GM23338 (cell line): ENCODE measurements around the gene CLSTN2. TPM values are rescaled to one million over a fixed set of nuclear protein-coding genes. Genes with fewer than 3 reads are reported as not detected.

ENCODE experiments used
- ATAC-seq: fragments of 200-7000 bp; cut with Tn5 transposase; 3 replicates; pipeline ENCODE4 v1.9.1; 2020
- DNase-seq: peaks from one replicate; pipeline ENCODE4 v3.0.0-alpha.2; 2015; ENCODE audit warnings: low spot score
- H2AFZ ChIP-seq: fragments of 200-600 bp; sonication (generic); 2 replicates; pipeline ENCODE4 v1.8.0; 2016; ENCODE audit warnings: antibody characterized with exemption, mild to moderate bottlenecking, moderate library complexity
- H3F3A ChIP-seq: fragments of 200-600 bp; sonication (generic); replicated peaks from 2 replicates; pipeline ENCODE4 v1.8.0; 2017; ENCODE audit warnings: antibody characterized with exemption, mixed run types, low read depth
- H3K27ac ChIP-seq: fragments of 200-600 bp; sonication (generic); 2 replicates; pipeline ENCODE4 v1.6.1; 2016; ENCODE audit warnings: low read depth
- H3K27me3 ChIP-seq: fragments of 200-600 bp; sonication (generic); 2 replicates; pipeline ENCODE4 v1.8.0; 2016; ENCODE audit warnings: mild to moderate bottlenecking, mixed run types, moderate library complexity; ENCODE audit not compliant: insufficient read depth
- H3K36me3 ChIP-seq: fragments of 200-600 bp; sonication (generic); 2 replicates; pipeline ENCODE4 v1.8.0; 2016; ENCODE audit warnings: mild to moderate bottlenecking; ENCODE audit not compliant: insufficient read depth
- H3K4me1 ChIP-seq: fragments of 200-600 bp; sonication (generic); 2 replicates; pipeline ENCODE4 v1.8.0; 2016; ENCODE audit warnings: mild to moderate bottlenecking, moderate library complexity; ENCODE audit not compliant: insufficient read depth
- H3K4me2 ChIP-seq: fragments of 200-600 bp; sonication (generic); 2 replicates; pipeline ENCODE4 v1.7.1; 2017; ENCODE audit warnings: mixed run types
- H3K4me3 ChIP-seq: fragments of 200-600 bp; sonication (generic); 2 replicates; pipeline ENCODE4 v1.6.1; 2016; ENCODE audit warnings: mixed run types
- H3K79me2 ChIP-seq: fragments of 200-600 bp; sonication (generic); replicated peaks from 2 replicates; pipeline ENCODE4 v1.8.0; 2017; ENCODE audit warnings: mild to moderate bottlenecking; ENCODE audit not compliant: insufficient read depth
- H3K9me2 ChIP-seq: fragments of 200-600 bp; sonication (generic); 2 replicates; pipeline ENCODE4 v1.8.0; 2017; ENCODE audit not compliant: insufficient read depth
- H4K20me1 ChIP-seq: fragments of 200-600 bp; sonication (generic); replicated peaks from 2 replicates; pipeline ENCODE4 v1.8.0; 2017; ENCODE audit warnings: mild to moderate bottlenecking; ENCODE audit not compliant: insufficient read depth
- H3K27ac Mint-ChIP-seq: 2 replicates; pipeline ENCODE4 v1.8.0; 2020; ENCODE audit warnings: inconsistent platforms, mild to moderate bottlenecking, moderate library complexity, mixed read lengths
- H3K27me3 Mint-ChIP-seq: 3 replicates; pipeline ENCODE4 v1.8.0; 2022; ENCODE audit warnings: low read depth, mild to moderate bottlenecking, moderate library complexity, mixed read lengths, inconsistent platforms; ENCODE audit not compliant: insufficient read depth, poor library complexity
- H3K36me3 Mint-ChIP-seq: 3 replicates; pipeline ENCODE4 v1.8.0; 2021; ENCODE audit warnings: low read depth, mild to moderate bottlenecking, inconsistent platforms, moderate library complexity, mixed read lengths
- H3K4me1 Mint-ChIP-seq: 3 replicates; pipeline ENCODE4 v1.8.0; 2020; ENCODE audit warnings: mild to moderate bottlenecking, inconsistent platforms, mixed read lengths
- H3K4me3 Mint-ChIP-seq: 3 replicates; pipeline ENCODE4 v1.8.0; 2021; ENCODE audit warnings: moderate library complexity, mild to moderate bottlenecking, inconsistent platforms, mixed read lengths
- H3K9me3 Mint-ChIP-seq: 3 replicates; pipeline ENCODE4 v1.8.0; 2020; ENCODE audit warnings: moderate library complexity, mild to moderate bottlenecking, inconsistent platforms, mixed read lengths
- EZH2 ChIP-seq: fragments of 200-600 bp; sonication (generic); IDR thresholded peaks from one replicate; pipeline ENCODE4 v1.8.0; 2017; ENCODE audit warnings: antibody characterized with exemption, mild to moderate bottlenecking, low read depth; ENCODE audit not compliant: unreplicated experiment
- JUNB ChIP-seq: IDR thresholded peaks from one replicate; pipeline ENCODE4 v1.6.1; 2016; ENCODE audit warnings: antibody characterized with exemption; ENCODE audit not compliant: unreplicated experiment
- NANOG ChIP-seq: IDR thresholded peaks from 2 replicates; pipeline ENCODE4 v1.6.1; 2016; ENCODE audit warnings: antibody characterized with exemption, borderline replicate concordance
- POLR2AphosphoS5 ChIP-seq: IDR thresholded peaks from 2 replicates; pipeline ENCODE4 v1.6.1; 2016; ENCODE audit warnings: antibody characterized with exemption, low read depth
- STAT1 ChIP-seq: IDR thresholded peaks from one replicate; pipeline ENCODE4 v1.6.1; 2016; ENCODE audit warnings: antibody characterized with exemption; ENCODE audit not compliant: unreplicated experiment
- ZNF331 ChIP-seq: fragments of 250-450 bp; sonication (Bioruptor Pico); IDR thresholded peaks from 2 replicates; pipeline ENCODE4 v1.5.0; 2020; ENCODE audit warnings: low read depth, mild to moderate bottlenecking, moderate library complexity
- polyA plus RNA-seq: library from polyadenylated mRNA; unstranded; fragments of >200 nt; fragmentation: Nextera tagmentation; extraction: Ambion mirVana; gene quantifications from 2 replicates; pipeline ENCODE4 v1.2.1, GENCODE V29; 2016
- small RNA-seq: library from RNA; depleted of rRNA; stranded (forward); fragments of <200 nt; gene quantifications from one replicate; pipeline ENCODE3, GENCODE V24; 2014; ENCODE audit warnings: low replicate concordance
- total RNA-seq: library from RNA; depleted of rRNA; stranded (reverse); fragments of >200 nt; shearing (Covaris generic); gene quantifications from 2 replicates; pipeline ENCODE4 v1.2.3, GENCODE V29; 2014
- TF ChIP-seq, protein P1 (sequence below): fragments of 250-450 bp; sonication (Bioruptor Pico); IDR thresholded peaks from 2 replicates; pipeline ENCODE4 v1.5.0; 2020; ENCODE audit warnings: mild to moderate bottlenecking, moderate library complexity

The CLSTN2 gene
- total and polyA plus RNA-seq, 2 experiments from 2014 or later, result 0.11 to 0.83 TPM

DNA sequence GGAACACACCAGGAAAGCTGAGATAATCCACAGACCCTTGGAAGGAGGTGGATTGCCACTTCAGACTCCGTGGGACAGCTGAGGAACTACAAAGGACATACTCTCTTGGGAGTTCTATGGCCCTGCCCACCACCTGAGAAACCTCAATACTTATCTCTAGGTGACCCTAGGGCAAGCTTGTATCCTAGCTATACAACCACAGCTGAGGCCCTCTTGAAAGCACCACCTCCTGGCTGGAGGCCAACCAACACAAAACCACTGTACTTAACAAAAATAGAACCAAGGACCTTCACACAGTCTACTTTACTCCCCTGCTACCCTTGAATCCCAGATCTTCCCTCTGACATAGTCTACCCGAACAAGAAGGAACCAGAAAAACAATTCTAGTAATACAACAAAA, 682.1 kb downstream of the CLSTN2 start (continued):
- TF ChIP-seq, protein P1, sequence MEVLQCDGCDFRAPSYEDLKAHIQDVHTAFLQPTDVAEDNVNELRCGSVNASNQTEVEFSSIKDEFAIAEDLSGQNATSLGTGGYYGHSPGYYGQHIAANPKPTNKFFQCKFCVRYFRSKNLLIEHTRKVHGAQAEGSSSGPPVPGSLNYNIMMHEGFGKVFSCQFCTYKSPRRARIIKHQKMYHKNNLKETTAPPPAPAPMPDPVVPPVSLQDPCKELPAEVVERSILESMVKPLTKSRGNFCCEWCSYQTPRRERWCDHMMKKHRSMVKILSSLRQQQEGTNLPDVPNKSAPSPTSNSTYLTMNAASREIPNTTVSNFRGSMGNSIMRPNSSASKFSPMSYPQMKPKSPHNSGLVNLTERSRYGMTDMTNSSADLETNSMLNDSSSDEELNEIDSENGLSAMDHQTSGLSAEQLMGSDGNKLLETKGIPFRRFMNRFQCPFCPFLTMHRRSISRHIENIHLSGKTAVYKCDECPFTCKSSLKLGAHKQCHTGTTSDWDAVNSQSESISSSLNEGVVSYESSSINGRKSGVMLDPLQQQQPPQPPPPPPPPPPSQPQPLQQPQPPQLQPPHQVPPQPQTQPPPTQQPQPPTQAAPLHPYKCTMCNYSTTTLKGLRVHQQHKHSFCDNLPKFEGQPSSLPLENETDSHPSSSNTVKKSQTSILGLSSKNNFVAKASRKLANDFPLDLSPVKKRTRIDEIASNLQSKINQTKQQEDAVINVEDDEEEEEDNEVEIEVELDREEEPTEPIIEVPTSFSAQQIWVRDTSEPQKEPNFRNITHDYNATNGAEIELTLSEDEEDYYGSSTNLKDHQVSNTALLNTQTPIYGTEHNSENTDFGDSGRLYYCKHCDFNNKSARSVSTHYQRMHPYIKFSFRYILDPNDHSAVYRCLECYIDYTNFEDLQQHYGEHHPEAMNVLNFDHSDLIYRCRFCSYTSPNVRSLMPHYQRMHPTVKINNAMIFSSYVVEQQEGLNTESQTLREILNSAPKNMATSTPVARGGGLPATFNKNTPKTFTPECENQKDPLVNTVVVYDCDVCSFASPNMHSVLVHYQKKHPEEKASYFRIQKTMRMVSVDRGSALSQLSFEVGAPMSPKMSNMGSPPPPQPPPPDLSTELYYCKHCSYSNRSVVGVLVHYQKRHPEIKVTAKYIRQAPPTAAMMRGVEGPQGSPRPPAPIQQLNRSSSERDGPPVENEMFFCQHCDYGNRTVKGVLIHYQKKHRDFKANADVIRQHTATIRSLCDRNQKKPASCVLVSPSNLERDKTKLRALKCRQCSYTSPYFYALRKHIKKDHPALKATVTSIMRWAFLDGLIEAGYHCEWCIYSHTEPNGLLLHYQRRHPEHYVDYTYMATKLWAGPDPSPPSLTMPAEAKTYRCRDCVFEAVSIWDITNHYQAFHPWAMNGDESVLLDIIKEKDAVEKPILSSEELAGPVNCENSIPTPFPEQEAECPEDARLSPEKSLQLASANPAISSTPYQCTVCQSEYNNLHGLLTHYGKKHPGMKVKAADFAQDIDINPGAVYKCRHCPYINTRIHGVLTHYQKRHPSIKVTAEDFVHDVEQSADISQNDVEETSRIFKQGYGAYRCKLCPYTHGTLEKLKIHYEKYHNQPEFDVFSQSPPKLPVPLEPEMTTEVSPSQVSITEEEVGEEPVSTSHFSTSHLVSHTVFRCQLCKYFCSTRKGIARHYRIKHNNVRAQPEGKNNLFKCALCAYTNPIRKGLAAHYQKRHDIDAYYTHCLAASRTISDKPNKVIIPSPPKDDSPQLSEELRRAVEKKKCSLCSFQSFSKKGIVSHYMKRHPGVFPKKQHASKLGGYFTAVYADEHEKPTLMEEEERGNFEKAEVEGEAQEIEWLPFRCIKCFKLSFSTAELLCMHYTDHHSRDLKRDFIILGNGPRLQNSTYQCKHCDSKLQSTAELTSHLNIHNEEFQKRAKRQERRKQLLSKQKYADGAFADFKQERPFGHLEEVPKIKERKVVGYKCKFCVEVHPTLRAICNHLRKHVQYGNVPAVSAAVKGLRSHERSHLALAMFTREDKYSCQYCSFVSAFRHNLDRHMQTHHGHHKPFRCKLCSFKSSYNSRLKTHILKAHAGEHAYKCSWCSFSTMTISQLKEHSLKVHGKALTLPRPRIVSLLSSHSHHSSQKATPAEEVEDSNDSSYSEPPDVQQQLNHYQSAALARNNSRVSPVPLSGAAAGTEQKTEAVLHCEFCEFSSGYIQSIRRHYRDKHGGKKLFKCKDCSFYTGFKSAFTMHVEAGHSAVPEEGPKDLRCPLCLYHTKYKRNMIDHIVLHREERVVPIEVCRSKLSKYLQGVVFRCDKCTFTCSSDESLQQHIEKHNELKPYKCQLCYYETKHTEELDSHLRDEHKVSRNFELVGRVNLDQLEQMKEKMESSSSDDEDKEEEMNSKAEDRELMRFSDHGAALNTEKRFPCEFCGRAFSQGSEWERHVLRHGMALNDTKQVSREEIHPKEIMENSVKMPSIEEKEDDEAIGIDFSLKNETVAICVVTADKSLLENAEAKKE (CRISPR knock-in tag), result no peak
- no peak for TF ChIP-seq EZH2
- TF ChIP-seq JUNB, result no peak
- no peak for TF ChIP-seq STAT1
- TF ChIP-seq NANOG, result no peak
- TF ChIP-seq POLR2AphosphoS5, result no peak

DNA sequence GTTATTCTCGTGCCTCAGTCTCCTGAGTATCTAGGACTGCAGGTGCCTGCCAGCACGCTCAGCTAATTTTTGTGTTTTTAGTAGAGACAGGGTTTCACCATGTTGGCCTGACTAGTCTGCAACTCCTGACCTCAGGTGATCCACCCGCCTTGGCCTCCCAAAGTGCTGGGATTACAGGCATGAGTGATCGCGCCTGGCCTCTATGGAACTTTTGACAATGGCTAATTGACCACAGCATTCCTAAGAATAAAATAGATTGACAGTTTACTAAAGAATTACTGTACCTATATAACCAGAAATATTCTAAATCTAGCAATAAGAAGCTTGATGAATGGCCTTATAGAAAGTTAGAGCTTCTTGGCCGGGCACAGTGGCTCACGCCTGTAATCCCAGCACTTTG, 691.9 kb downstream of the CLSTN2 start:
- no peak overlapping the region for H3K27ac Mint-ChIP-seq
- Histone ChIP-seq H3K27me3 (no peaks in the 10 kb centered on the region), H3K27ac (no peak overlapping the region), H3K4me3 (no peak overlapping the region), H3K36me3 (no peaks in the 10 kb centered on the region), H4K20me1 (no peaks in the 10 kb centered on the region), H3K79me2 (no peaks in the 10 kb centered on the region), H3K4me2 (no peak overlapping the region), H3F3A (no peaks in the 10 kb centered on the region), H3K9me2 (peaks cover 6% of the 10 kb centered on the region; the same call in 1 of the 2 replicates), H3K4me1 (no peaks in the 10 kb centered on the region), H2AFZ (no peak overlapping the region)
- no peak for TF ChIP-seq ZNF331 (CRISPR knock-in tag)
- no peaks in the 10 kb centered on the region for H3K36me3 Mint-ChIP-seq
- H3K27me3 Mint-ChIP-seq, result no peaks in the 10 kb centered on the region
- no peaks in the 10 kb centered on the region for H3K4me1 Mint-ChIP-seq
- DNase-seq (no peak), ATAC-seq (no peak)
- no peak overlapping the region for H3K4me3 Mint-ChIP-seq
- no peaks in the 10 kb centered on the region for H3K9me3 Mint-ChIP-seq

Small RNA genes within 50 kb of the gene (small RNA-seq; reads per million reads assigned to genes)
- gene AC048346.1, result not detected
